ENCODE measurements around the gene DET1. TPM values are rescaled to one million over a fixed set of nuclear protein-coding genes. Genes with fewer than 3 reads are reported as not detected.

Gene DET1
- total RNA-seq, 1 experiment from 2014 or later: 6.6 TPM

GRCh38 chr15:88591384-88591783 lies 44.9 kb upstream of the DET1 start:
- TF ChIP-seq, protein P1, sequence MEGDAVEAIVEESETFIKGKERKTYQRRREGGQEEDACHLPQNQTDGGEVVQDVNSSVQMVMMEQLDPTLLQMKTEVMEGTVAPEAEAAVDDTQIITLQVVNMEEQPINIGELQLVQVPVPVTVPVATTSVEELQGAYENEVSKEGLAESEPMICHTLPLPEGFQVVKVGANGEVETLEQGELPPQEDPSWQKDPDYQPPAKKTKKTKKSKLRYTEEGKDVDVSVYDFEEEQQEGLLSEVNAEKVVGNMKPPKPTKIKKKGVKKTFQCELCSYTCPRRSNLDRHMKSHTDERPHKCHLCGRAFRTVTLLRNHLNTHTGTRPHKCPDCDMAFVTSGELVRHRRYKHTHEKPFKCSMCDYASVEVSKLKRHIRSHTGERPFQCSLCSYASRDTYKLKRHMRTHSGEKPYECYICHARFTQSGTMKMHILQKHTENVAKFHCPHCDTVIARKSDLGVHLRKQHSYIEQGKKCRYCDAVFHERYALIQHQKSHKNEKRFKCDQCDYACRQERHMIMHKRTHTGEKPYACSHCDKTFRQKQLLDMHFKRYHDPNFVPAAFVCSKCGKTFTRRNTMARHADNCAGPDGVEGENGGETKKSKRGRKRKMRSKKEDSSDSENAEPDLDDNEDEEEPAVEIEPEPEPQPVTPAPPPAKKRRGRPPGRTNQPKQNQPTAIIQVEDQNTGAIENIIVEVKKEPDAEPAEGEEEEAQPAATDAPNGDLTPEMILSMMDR (conservative IDR thresholded peaks at IDR 0.05): no peak
- H3K23me2 ChIP-seq (ENCODE audit: insufficient read length, low read depth, low read length, poor library complexity, severe bottlenecking): no peaks in the 10 kb centered on the region
- H3K27ac ChIP-seq (ENCODE audit: insufficient read length, low read depth, low read length): no peak overlapping the region
- no peak overlapping the region for H3K4ac ChIP-seq (ENCODE audit: low read depth, low read length)
- no peak overlapping the region for H4K91ac ChIP-seq (ENCODE audit: insufficient read length, low read depth, low read length)
- H2BK15ac ChIP-seq (ENCODE audit: low read depth, low read length): no peak overlapping the region
- no peak for DNase-seq
- H3K27ac Mint-ChIP-seq: no peak overlapping the region
- H4K20me1 ChIP-seq (ENCODE audit: control insufficient read depth, insufficient read depth, insufficient read length): no peaks in the 10 kb centered on the region
- H2BK5ac ChIP-seq (ENCODE audit: insufficient read length, low read length): no peak overlapping the region
- H3K27me3 ChIP-seq (ENCODE audit: insufficient read depth, low read length): no peaks in the 10 kb centered on the region
- H3K23ac ChIP-seq (ENCODE audit: insufficient read length, low read depth, low read length): no peak overlapping the region
- H3K36me3 Mint-ChIP-seq (ENCODE audit: insufficient read depth in 1 of 3, low read depth in 3 of 3): no peaks in the 10 kb centered on the region
- H2BK20ac ChIP-seq (ENCODE audit: low read depth, low read length, poor library complexity, severe bottlenecking): no peak overlapping the region
- no peak overlapping the region for H3K4me2 ChIP-seq (ENCODE audit: insufficient read depth, insufficient read length, low read length)
- no peaks in the 10 kb centered on the region for H3K79me1 ChIP-seq (ENCODE audit: insufficient read depth, low read depth, low read length, poor library complexity, severe bottlenecking)
- no peak overlapping the region for H3K18ac ChIP-seq (ENCODE audit: insufficient read length, low read depth, low read length)
- no peak overlapping the region for H4K8ac ChIP-seq (replicated peaks; ENCODE audit: insufficient read length, low read depth, low read length)
- no peak overlapping the region for H3K4me3 Mint-ChIP-seq
- H3K4me1 Mint-ChIP-seq: no peaks in the 10 kb centered on the region; a peak in 1 of 4 replicates
- H4K5ac ChIP-seq (ENCODE audit: insufficient read length, low read depth, low read length): no peak overlapping the region
- no peaks in the 10 kb centered on the region for H3K9me3 ChIP-seq (ENCODE audit: control insufficient read depth, low read depth, low read length)
- H3K4me1 ChIP-seq (ENCODE audit: insufficient read depth, low read length): no peaks in the 10 kb centered on the region
- no peaks in the 10 kb centered on the region; the same call in 1 of the 2 replicates for H3K27me3 Mint-ChIP-seq (ENCODE audit: low read depth)
- no peak overlapping the region for H2AK5ac ChIP-seq (ENCODE audit: insufficient read length, low read length)
- no peaks in the 10 kb centered on the region for H3K9me3 Mint-ChIP-seq
- H2BK12ac ChIP-seq (ENCODE audit: insufficient read length, low read depth, low read length): no peak overlapping the region
- H3K56ac ChIP-seq (ENCODE audit: insufficient read length, low read depth, low read length): no peak overlapping the region
- no peak overlapping the region for H2AFZ ChIP-seq (ENCODE audit: low read length)
- no peaks in the 10 kb centered on the region for H3K79me2 ChIP-seq (ENCODE audit: insufficient read depth, low read length)
- H3K14ac ChIP-seq (ENCODE audit: insufficient read depth, low read length): no peak overlapping the region
- no peak overlapping the region for H3T11ph ChIP-seq (ENCODE audit: low read length)
- no peak overlapping the region for H3K9ac ChIP-seq (ENCODE audit: extremely low read depth, insufficient read length, low read length)
- H2BK120ac ChIP-seq (ENCODE audit: low read depth, low read length, poor library complexity, severe bottlenecking): no peak overlapping the region

All from H9 (cell line).